Measurements from ENCODE around the gene IL1RAPL1. TPM values are rescaled to one million over a fixed set of nuclear protein-coding genes. Genes with fewer than 3 reads are reported as not detected.

The IL1RAPL1 gene
- total RNA-seq, 2 donors from 2014 or later, result 0.54 TPM; not detected in 1

DNA sequence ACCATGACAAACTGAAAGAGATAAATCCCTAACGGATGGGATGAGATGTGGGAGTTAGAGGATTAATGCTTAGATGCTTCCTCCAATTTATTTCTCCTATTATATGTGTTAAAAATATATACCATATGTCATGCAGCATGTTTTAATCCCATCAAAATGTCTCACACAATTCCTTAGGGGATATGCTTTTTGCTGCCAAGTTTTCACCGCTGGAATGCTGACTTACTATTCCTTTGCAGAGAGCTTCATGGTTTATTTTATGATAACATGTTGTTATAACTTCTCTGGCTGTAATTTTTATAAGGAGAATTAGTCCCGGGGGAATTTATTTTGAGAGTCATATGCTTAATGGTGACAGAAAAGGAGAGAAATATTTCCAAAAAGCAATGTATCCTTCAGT is 670.3 kb downstream of the IL1RAPL1 start:
- no peak overlapping the region for H3K4me3 ChIP-seq
- no peaks in the 10 kb centered on the region for H3K9me3 ChIP-seq
- H3K27me3 ChIP-seq (replicated peaks; ENCODE audit: insufficient read depth), result no peaks in the 10 kb centered on the region

DNA sequence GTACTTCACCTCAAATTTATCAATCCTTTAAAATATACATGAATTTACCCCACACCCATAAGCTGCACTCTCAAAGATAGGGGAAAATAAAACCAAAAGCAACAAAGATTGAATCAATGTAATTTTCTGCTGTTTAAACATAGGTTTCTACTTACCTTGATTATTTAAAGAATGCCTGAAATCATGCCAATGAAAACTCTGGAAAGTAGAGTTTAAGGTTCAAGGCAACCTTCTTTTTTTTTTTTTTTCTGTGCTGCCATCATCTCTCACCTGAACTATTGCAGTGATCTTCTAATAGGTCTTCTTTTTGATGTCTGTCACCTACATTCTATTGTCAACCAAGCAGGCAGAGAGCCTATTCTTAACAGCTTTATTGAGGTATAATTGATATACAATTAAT is 682.1 kb downstream of the IL1RAPL1 start:
- no peaks in the 10 kb centered on the region for H3K9me3 ChIP-seq
- H3K4me1 ChIP-seq (ENCODE audit: control insufficient read depth in 1 of 2, low read depth in 2 of 2), result no peaks in the 10 kb centered on the region
- ATAC-seq (ENCODE audit: insufficient number of reproducible peaks, low FRiP score, low read depth) (no peak), DNase-seq (ENCODE audit: low spot score) (no peak)
- TF ChIP-seq, protein P1, sequence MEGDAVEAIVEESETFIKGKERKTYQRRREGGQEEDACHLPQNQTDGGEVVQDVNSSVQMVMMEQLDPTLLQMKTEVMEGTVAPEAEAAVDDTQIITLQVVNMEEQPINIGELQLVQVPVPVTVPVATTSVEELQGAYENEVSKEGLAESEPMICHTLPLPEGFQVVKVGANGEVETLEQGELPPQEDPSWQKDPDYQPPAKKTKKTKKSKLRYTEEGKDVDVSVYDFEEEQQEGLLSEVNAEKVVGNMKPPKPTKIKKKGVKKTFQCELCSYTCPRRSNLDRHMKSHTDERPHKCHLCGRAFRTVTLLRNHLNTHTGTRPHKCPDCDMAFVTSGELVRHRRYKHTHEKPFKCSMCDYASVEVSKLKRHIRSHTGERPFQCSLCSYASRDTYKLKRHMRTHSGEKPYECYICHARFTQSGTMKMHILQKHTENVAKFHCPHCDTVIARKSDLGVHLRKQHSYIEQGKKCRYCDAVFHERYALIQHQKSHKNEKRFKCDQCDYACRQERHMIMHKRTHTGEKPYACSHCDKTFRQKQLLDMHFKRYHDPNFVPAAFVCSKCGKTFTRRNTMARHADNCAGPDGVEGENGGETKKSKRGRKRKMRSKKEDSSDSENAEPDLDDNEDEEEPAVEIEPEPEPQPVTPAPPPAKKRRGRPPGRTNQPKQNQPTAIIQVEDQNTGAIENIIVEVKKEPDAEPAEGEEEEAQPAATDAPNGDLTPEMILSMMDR (IDR thresholded peaks at IDR 0.05), result no peak
- no peaks in the 10 kb centered on the region for H3K36me3 ChIP-seq
- H3K27me3 ChIP-seq (replicated peaks; ENCODE audit: insufficient read depth), result no peaks in the 10 kb centered on the region
- H3K4me3 ChIP-seq, result no peak overlapping the region
- no peak overlapping the region for H3K27ac ChIP-seq

More for the DNA sequence above, 670.3 kb downstream of the IL1RAPL1 start:
- TF ChIP-seq, protein P1 (IDR thresholded peaks at IDR 0.05), result no peak
- ATAC-seq (ENCODE audit: insufficient number of reproducible peaks, low FRiP score, low read depth) (no peak), DNase-seq (ENCODE audit: low spot score) (no peak)
- H3K36me3 ChIP-seq, result no peaks in the 10 kb centered on the region
- peaks cover 0 to 5% of the 10 kb centered on the region in 2 donors for H3K4me1 ChIP-seq (ENCODE audit: control insufficient read depth in 1 of 2, low read depth in 2 of 2)
- H3K27ac ChIP-seq, result no peak overlapping the region

DNA sequence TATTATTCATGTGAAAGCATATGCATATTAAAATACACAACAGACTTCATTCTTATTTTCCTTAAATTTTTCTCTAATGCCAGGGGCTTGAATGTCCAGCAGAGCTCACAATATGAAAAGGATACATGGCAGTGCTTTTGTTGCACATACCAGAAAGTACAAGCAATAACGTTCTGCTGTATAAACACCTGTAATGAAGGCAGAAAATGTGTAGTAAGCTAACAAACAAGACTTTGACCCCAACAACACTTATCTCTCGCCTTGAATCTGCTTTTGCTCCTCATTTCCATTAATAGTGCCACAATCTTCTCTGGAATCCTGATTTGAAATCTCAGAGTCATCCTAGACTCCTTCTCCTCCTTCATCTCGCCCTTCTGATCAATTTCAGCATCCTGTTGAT is 687.3 kb downstream of the IL1RAPL1 start:
- TF ChIP-seq, protein P1 (IDR thresholded peaks at IDR 0.05), result no peak
- no peaks in the 10 kb centered on the region for H3K27me3 ChIP-seq (replicated peaks; ENCODE audit: insufficient read depth)
- H3K4me3 ChIP-seq, result no peak overlapping the region
- DNase-seq (ENCODE audit: low spot score) (no peak), ATAC-seq (ENCODE audit: insufficient number of reproducible peaks, low FRiP score, low read depth) (no peak)
- H3K27ac ChIP-seq, result no peak overlapping the region
- H3K4me1 ChIP-seq (ENCODE audit: control insufficient read depth in 1 of 2, low read depth in 2 of 2), result no peaks in the 10 kb centered on the region
- no peaks in the 10 kb centered on the region for H3K9me3 ChIP-seq
- H3K36me3 ChIP-seq, result no peaks in the 10 kb centered on the region

DNA sequence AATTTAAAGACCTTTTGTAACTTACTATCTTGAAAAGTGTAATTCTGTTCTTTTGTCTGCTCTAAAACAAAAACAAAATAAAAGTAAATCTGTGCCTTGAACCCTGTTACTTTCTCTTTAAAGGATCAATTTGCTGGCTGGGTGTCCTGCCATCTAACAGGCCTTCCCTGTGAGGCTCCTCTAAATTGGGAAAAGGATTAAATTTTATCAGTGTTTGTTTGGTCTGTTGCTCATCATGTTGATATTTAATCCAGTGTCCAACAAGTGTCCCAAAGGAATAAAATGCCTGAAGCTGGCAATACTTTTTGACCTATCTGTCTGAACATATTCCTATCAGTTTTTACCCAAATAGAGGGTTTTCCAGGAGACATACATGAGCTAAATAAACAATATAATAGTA is 688.7 kb downstream of the IL1RAPL1 start:
- H3K9me3 ChIP-seq, result no peaks in the 10 kb centered on the region
- H3K36me3 ChIP-seq, result no peaks in the 10 kb centered on the region
- no peaks in the 10 kb centered on the region for H3K4me1 ChIP-seq (ENCODE audit: control insufficient read depth in 1 of 2, low read depth in 2 of 2)
- H3K27me3 ChIP-seq (replicated peaks; ENCODE audit: insufficient read depth), result no peaks in the 10 kb centered on the region
- TF ChIP-seq, protein P1 (IDR thresholded peaks at IDR 0.05), result no peak
- no peak overlapping the region for H3K27ac ChIP-seq
- no peak overlapping the region for H3K4me3 ChIP-seq
- DNase-seq (ENCODE audit: low spot score) (no peak), ATAC-seq (ENCODE audit: insufficient number of reproducible peaks, low FRiP score, low read depth) (no peak)

DNA sequence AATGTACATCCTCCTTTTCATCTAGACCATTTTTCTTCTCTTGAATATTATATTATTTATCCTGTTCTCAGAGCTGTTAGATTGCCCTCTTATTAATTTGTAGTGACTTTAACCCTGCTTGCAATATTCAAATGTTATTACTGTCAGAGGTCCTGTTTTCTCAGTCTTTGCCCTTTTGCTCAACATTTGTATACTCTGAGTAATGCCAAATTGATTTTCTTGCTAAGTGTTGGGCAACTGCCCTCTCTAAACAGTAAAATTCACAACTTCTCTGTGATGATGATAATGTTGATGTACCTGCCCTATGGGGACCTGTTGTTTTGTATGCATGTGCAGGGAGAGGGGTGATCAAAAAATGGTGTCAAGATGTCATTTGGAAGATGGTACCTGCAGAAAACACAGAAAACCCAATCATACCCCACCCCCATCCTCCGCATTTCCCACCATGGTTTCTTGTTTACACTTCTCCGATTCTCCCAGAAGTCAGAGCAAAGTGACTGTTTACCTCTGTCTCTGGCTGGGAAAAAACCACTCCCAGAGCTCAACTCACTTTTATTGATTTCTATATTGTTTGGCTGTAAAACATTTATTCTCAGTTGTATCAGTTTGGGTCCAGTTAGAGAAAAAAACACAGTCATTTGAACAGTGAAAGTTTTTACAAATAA is 694.0 kb downstream of the IL1RAPL1 start:
- Histone ChIP-seq H3K27me3 (replicated peaks; ENCODE audit: insufficient read depth) (no peaks in the 10 kb centered on the region), H3K27ac (no peak overlapping the region), H3K36me3 (no peaks in the 10 kb centered on the region), H3K4me1 (ENCODE audit: control insufficient read depth in 1 of 2, low read depth in 2 of 2) (no peaks in the 10 kb centered on the region), H3K4me3 (no peak overlapping the region), H3K9me3 (no peaks in the 10 kb centered on the region)
- DNase-seq (ENCODE audit: low spot score) (no peak), ATAC-seq (ENCODE audit: insufficient number of reproducible peaks, low FRiP score, low read depth) (no peak)
- TF ChIP-seq, protein P1 (IDR thresholded peaks at IDR 0.05), result no peak

All from thoracic aorta (tissue), 2 donors.